Fibroblast of the aortic adventitia (primary cell): Measurements from ENCODE around the gene ZNG1C. TPM values are rescaled to one million over a fixed set of nuclear protein-coding genes. Genes with fewer than 3 reads are reported as not detected.
"Not testable (repeated sequence)": the region's sequence is repeated elsewhere in the genome, so short reads cannot be mapped to it uniquely, and the experiment has no call there.

Experiments used
- DNase-seq: peaks from one replicate; pipeline ENCODE4 v3.0.0-alpha.2; 2010; ENCODE audit warnings: low read depth
- H3K4me3 ChIP-seq: 2 replicates; pipeline ENCODE4 v1.5.1; 2011; ENCODE audit warnings: low read depth, mild to moderate bottlenecking, control low read depth, low read length, moderate library complexity
- total RNA-seq: library from RNA; depleted of rRNA; stranded (reverse); fragments of >200 nt; gene quantifications from 2 replicates; pipeline ENCODE4 v1.2.3, GENCODE V29; 2012; ENCODE audit warnings: low replicate concordance

The ZNG1C gene
- total RNA-seq, 1 donor, result 21.0 TPM

- not testable (repeated sequence) for H3K4me3 ChIP-seq, DNase-seq
Measured at GRCh38 chr9:68336639-68337339, 95.0 kb downstream of the ZNG1C start.

- H3K4me3 ChIP-seq, DNase-seq: not testable (repeated sequence)
Measured at GRCh38 chr9:68338000-68338399, 96.2 kb downstream of the ZNG1C start.

- not testable (repeated sequence) for DNase-seq, H3K4me3 ChIP-seq
Measured at GRCh38 chr9:68342265-68343025, 100.7 kb downstream of the ZNG1C start.

- not testable (repeated sequence) for DNase-seq, H3K4me3 ChIP-seq
Measured at GRCh38 chr9:68343242-68343641, 101.5 kb downstream of the ZNG1C start.

- H3K4me3 ChIP-seq, DNase-seq: not testable (repeated sequence)
Measured at GRCh38 chr9:68343992-68344391, 102.2 kb downstream of the ZNG1C start.

Other genes with a start within 250 kb of the ZNG1C start
- 0.09 TPM in 1 of 2 replicates, not detected in the other for gene FOXD4L3, start 60.9 kb downstream of the ZNG1C start, total RNA-seq
- gene PGM5, start 114.6 kb downstream of the ZNG1C start, total RNA-seq, result 8.0 and 13.5 TPM in 2 replicates